ENCODE data around the gene LRRC46. TPM values are rescaled to one million over a fixed set of nuclear protein-coding genes. Genes with fewer than 3 reads are reported as not detected.

The LRRC46 gene
- polyA plus RNA-seq (2013, experiment 1 of 2): 0.50 TPM
- polyA plus RNA-seq (2013, experiment 2 of 2): 0.51 TPM

- Histone ChIP-seq H3K9me3 (ENCODE audit: insufficient read depth, low read depth, low read length) (no peaks in the 10 kb centered on the region), H3K36me3 (ENCODE audit: insufficient read depth, low read length) (peaks cover 26% of the 10 kb centered on the region), H3K4me1 (ENCODE audit: insufficient read depth, low read length) (no peaks in the 10 kb centered on the region), H3K27ac (ENCODE audit: low read depth, low read length) (peak within 1 kb of the TSS; percentile 67), H3K27me3 (ENCODE audit: insufficient read depth, low read length) (no peaks in the 10 kb centered on the region), H3K9ac (ENCODE audit: low read depth, low read length) (peak within 1 kb of the TSS; percentile 89), H3K4me3 (ENCODE audit: low read length) (peak within 1 kb of the TSS; percentile 96)
- WGBS: under 1% methylated on average over 42 of the region's 42 CpGs
Observed at GRCh38 chr17:47831003-47831933, at the start of gene LRRC46, which contains the start of gene MRPL10. LRRC46 (plus strand) TSS chr17:47831670; CDS start chr17:47831990, 320 bp downstream. MRPL10 (minus strand) TSS chr17:47831541; CDS start chr17:47831511, 30 bp downstream.

- no peak overlapping the region for H3K27ac ChIP-seq (ENCODE audit: low read depth, low read length)
- H3K4me1 ChIP-seq (ENCODE audit: insufficient read depth, low read length): no peaks in the 10 kb centered on the region
- WGBS: 39% methylated on average over 4 of the region's 5 CpGs
- no peaks in the 10 kb centered on the region for H3K36me3 ChIP-seq (ENCODE audit: insufficient read depth, low read length)
- no peaks in the 10 kb centered on the region for H3K9me3 ChIP-seq (ENCODE audit: insufficient read depth, low read depth, low read length)
- no peak overlapping the region for H3K9ac ChIP-seq (ENCODE audit: low read depth, low read length)
- no peak overlapping the region for H3K4me3 ChIP-seq (ENCODE audit: low read length)
- peaks cover 64% of the 10 kb centered on the region for H3K27me3 ChIP-seq (ENCODE audit: insufficient read depth, low read length)
Observed at GRCh38 chr17:47785538-47786123, 45.8 kb upstream of the LRRC46 start.

- WGBS: 2% methylated on average over 70 of the region's 70 CpGs
- Histone ChIP-seq H3K9ac (ENCODE audit: low read depth, low read length) (peak overlapping the region; percentile 58), H3K4me3 (ENCODE audit: low read length) (peak overlapping the region; percentile 58), H3K9me3 (ENCODE audit: insufficient read depth, low read depth, low read length) (no peaks in the 10 kb centered on the region), H3K27me3 (ENCODE audit: insufficient read depth, low read length) (peaks cover 81% of the 10 kb centered on the region), H3K36me3 (ENCODE audit: insufficient read depth, low read length) (no peaks in the 10 kb centered on the region), H3K4me1 (ENCODE audit: insufficient read depth, low read length) (no peaks in the 10 kb centered on the region), H3K27ac (ENCODE audit: low read depth, low read length) (no peak overlapping the region)
Observed at GRCh38 chr17:47789611-47790561, 41.6 kb upstream of the LRRC46 start.

GRCh38 chr17:47791025-47791424 is 40.4 kb upstream of the LRRC46 start:
- Histone ChIP-seq H3K9ac (ENCODE audit: low read depth, low read length) (no peak overlapping the region), H3K4me3 (ENCODE audit: low read length) (no peak overlapping the region), H3K9me3 (ENCODE audit: insufficient read depth, low read depth, low read length) (no peaks in the 10 kb centered on the region), H3K4me1 (ENCODE audit: insufficient read depth, low read length) (no peaks in the 10 kb centered on the region), H3K27me3 (ENCODE audit: insufficient read depth, low read length) (peaks cover 88% of the 10 kb centered on the region), H3K27ac (ENCODE audit: low read depth, low read length) (no peak overlapping the region), H3K36me3 (ENCODE audit: insufficient read depth, low read length) (no peaks in the 10 kb centered on the region)
- 71% methylated on average over 1 of the region's 3 CpGs for WGBS

- Histone ChIP-seq H3K27ac (ENCODE audit: low read depth, low read length) (no peak overlapping the region), H3K9ac (ENCODE audit: low read depth, low read length) (no peak overlapping the region), H3K36me3 (ENCODE audit: insufficient read depth, low read length) (no peaks in the 10 kb centered on the region), H3K9me3 (ENCODE audit: insufficient read depth, low read depth, low read length) (no peaks in the 10 kb centered on the region), H3K4me3 (ENCODE audit: low read length) (no peak overlapping the region), H3K27me3 (ENCODE audit: insufficient read depth, low read length) (peaks cover 81% of the 10 kb centered on the region), H3K4me1 (ENCODE audit: insufficient read depth, low read length) (no peaks in the 10 kb centered on the region)
- no CpG with 5 or more reads among the region's 1 CpG for WGBS
Observed at GRCh38 chr17:47792457-47792856, 39.0 kb upstream of the LRRC46 start.

GRCh38 chr17:47792979-47793378 is 38.5 kb upstream of the LRRC46 start:
- Histone ChIP-seq H3K27me3 (ENCODE audit: insufficient read depth, low read length) (peaks cover 76% of the 10 kb centered on the region), H3K27ac (ENCODE audit: low read depth, low read length) (no peak overlapping the region), H3K4me1 (ENCODE audit: insufficient read depth, low read length) (no peaks in the 10 kb centered on the region), H3K4me3 (ENCODE audit: low read length) (no peak overlapping the region), H3K9me3 (ENCODE audit: insufficient read depth, low read depth, low read length) (no peaks in the 10 kb centered on the region), H3K9ac (ENCODE audit: low read depth, low read length) (no peak overlapping the region), H3K36me3 (ENCODE audit: insufficient read depth, low read length) (no peaks in the 10 kb centered on the region)
- WGBS: 61% methylated on average over 6 of the region's 6 CpGs

GRCh38 chr17:47797797-47798196 is 33.7 kb upstream of the LRRC46 start:
- H3K9me3 ChIP-seq (ENCODE audit: insufficient read depth, low read depth, low read length): no peaks in the 10 kb centered on the region
- H3K4me1 ChIP-seq (ENCODE audit: insufficient read depth, low read length): no peaks in the 10 kb centered on the region
- no peaks in the 10 kb centered on the region for H3K36me3 ChIP-seq (ENCODE audit: insufficient read depth, low read length)
- H3K27ac ChIP-seq (ENCODE audit: low read depth, low read length): no peak overlapping the region
- WGBS: 58% methylated on average over 2 of the region's 2 CpGs
- H3K9ac ChIP-seq (ENCODE audit: low read depth, low read length): no peak overlapping the region
- peaks cover 28% of the 10 kb centered on the region for H3K27me3 ChIP-seq (ENCODE audit: insufficient read depth, low read length)
- H3K4me3 ChIP-seq (ENCODE audit: low read length): no peak overlapping the region

- H3K4me1 ChIP-seq (ENCODE audit: insufficient read depth, low read length): no peaks in the 10 kb centered on the region
- no peak overlapping the region for H3K4me3 ChIP-seq (ENCODE audit: low read length)
- H3K9ac ChIP-seq (ENCODE audit: low read depth, low read length): no peak overlapping the region
- H3K36me3 ChIP-seq (ENCODE audit: insufficient read depth, low read length): no peaks in the 10 kb centered on the region
- peaks cover 6% of the 10 kb centered on the region; the same call in 1 of the 2 replicates for H3K27me3 ChIP-seq (ENCODE audit: insufficient read depth, low read length)
- H3K9me3 ChIP-seq (ENCODE audit: insufficient read depth, low read depth, low read length): no peaks in the 10 kb centered on the region
- 83% methylated on average over 12 of the region's 12 CpGs for WGBS
- no peak overlapping the region for H3K27ac ChIP-seq (ENCODE audit: low read depth, low read length)
Observed at GRCh38 chr17:47800686-47801085, 30.8 kb upstream of the LRRC46 start.

GRCh38 chr17:47801176-47801765 is 30.2 kb upstream of the LRRC46 start:
- H3K4me1 ChIP-seq (ENCODE audit: insufficient read depth, low read length): no peaks in the 10 kb centered on the region
- H3K9me3 ChIP-seq (ENCODE audit: insufficient read depth, low read depth, low read length): no peaks in the 10 kb centered on the region
- H3K36me3 ChIP-seq (ENCODE audit: insufficient read depth, low read length): no peaks in the 10 kb centered on the region
- H3K9ac ChIP-seq (ENCODE audit: low read depth, low read length): no peak overlapping the region
- WGBS: 77% methylated on average over 4 of the region's 4 CpGs
- H3K27ac ChIP-seq (ENCODE audit: low read depth, low read length): no peak overlapping the region
- peaks cover 4% of the 10 kb centered on the region; the same call in 1 of the 2 replicates for H3K27me3 ChIP-seq (ENCODE audit: insufficient read depth, low read length)
- H3K4me3 ChIP-seq (ENCODE audit: low read length): no peak overlapping the region

GRCh38 chr17:47801906-47802305 is 29.6 kb upstream of the LRRC46 start:
- Histone ChIP-seq H3K36me3 (ENCODE audit: insufficient read depth, low read length) (no peaks in the 10 kb centered on the region), H3K4me3 (ENCODE audit: low read length) (no peak overlapping the region), H3K27me3 (ENCODE audit: insufficient read depth, low read length) (peaks cover 4% of the 10 kb centered on the region; the same call in 1 of the 2 replicates), H3K27ac (ENCODE audit: low read depth, low read length) (no peak overlapping the region), H3K9ac (ENCODE audit: low read depth, low read length) (no peak overlapping the region), H3K9me3 (ENCODE audit: insufficient read depth, low read depth, low read length) (no peaks in the 10 kb centered on the region), H3K4me1 (ENCODE audit: insufficient read depth, low read length) (no peaks in the 10 kb centered on the region)
- WGBS: 46% methylated on average over 6 of the region's 6 CpGs
